HepG2 (cell line): ENCODE results near the gene INHBC. TPM values are rescaled to one million over a fixed set of nuclear protein-coding genes. Genes with fewer than 3 reads are reported as not detected.
A peak's percentile ranks its signal among the peaks of the same experiment; 100 is the strongest.

Experiments used
- BHLHE40 ChIP-seq: IDR thresholded peaks from 2 replicates; pipeline ENCODE4 v1.6.1; 2011; ENCODE audit warnings: low read length, improper control_type of control experiment
- CCDC6 ChIP-seq: sonication (generic); formaldehyde crosslinking; IDR thresholded peaks from 2 replicates; pipeline ENCODE4 v1.8.1; 2022; ENCODE audit warnings: mild to moderate bottlenecking, missing genetic modification reagents, moderate library complexity
- KMT2A ChIP-seq: sonication (generic); formaldehyde crosslinking; IDR thresholded peaks from 2 replicates; pipeline ENCODE4 v1.4.0; 2020; ENCODE audit warnings: missing genetic modification reagents
- MIXL1 ChIP-seq: IDR thresholded peaks from 2 replicates; pipeline ENCODE4 v1.6.1; 2016
- NR3C1 ChIP-seq: sonication (generic); formaldehyde crosslinking; IDR thresholded peaks from 2 replicates; pipeline ENCODE4 v1.4.0; 2020; ENCODE audit warnings: missing genetic modification reagents
- POLR2A ChIP-seq, 2 experiments: IDR thresholded peaks; 2 replicates each; pipeline ENCODE4 v1.6.1; 2011; ENCODE audit warnings: low read depth in 2 of 2, low read length in 2 of 2, mild to moderate bottlenecking in 1 of 2, moderate library complexity in 1 of 2; ENCODE audit not compliant: insufficient read depth in 1 of 2
- PRMT3 ChIP-seq: sonication (generic); formaldehyde crosslinking; IDR thresholded peaks from 2 replicates; pipeline ENCODE4 v1.8.1; 2022; ENCODE audit warnings: low read depth, mild to moderate bottlenecking, moderate library complexity, missing genetic modification reagents, borderline replicate concordance
- RBM39 ChIP-seq: fragments of 200-400 bp; formaldehyde crosslinking; IDR thresholded peaks from one replicate; pipeline ENCODE4 v1.6.1; 2018; ENCODE audit warnings: antibody characterized with exemption, mild to moderate bottlenecking, low read depth, low read length; ENCODE audit not compliant: poor library complexity, severe bottlenecking
- SRY ChIP-seq: sonication (generic); formaldehyde crosslinking; IDR thresholded peaks from 2 replicates; pipeline ENCODE4 v1.8.0; 2022; ENCODE audit warnings: mild to moderate bottlenecking, missing genetic modification reagents
- TMF1 ChIP-seq: sonication (generic); formaldehyde crosslinking; IDR thresholded peaks from 2 replicates; pipeline ENCODE4 v1.8.1; 2022; ENCODE audit warnings: low read depth, missing genetic modification reagents
- YEATS4 ChIP-seq: sonication (generic); formaldehyde crosslinking; IDR thresholded peaks from 2 replicates; pipeline ENCODE4 v1.4.0; 2020; ENCODE audit warnings: missing genetic modification reagents, borderline replicate concordance
- ZFX ChIP-seq: sonication (generic); formaldehyde crosslinking; IDR thresholded peaks from 2 replicates; pipeline ENCODE4 v1.4.0; 2020; ENCODE audit warnings: mild to moderate bottlenecking, low read depth, missing genetic modification reagents, moderate library complexity
- ZFY ChIP-seq: sonication (generic); formaldehyde crosslinking; IDR thresholded peaks from 2 replicates; pipeline ENCODE4 v1.4.0; 2020; ENCODE audit warnings: missing genetic modification reagents
- ZNF263 ChIP-seq: sonication (generic); formaldehyde crosslinking; IDR thresholded peaks from 2 replicates; pipeline ENCODE4 v1.4.0; 2020; ENCODE audit warnings: missing genetic modification reagents
- ZNF264 ChIP-seq: sonication (generic); formaldehyde crosslinking; IDR thresholded peaks from 2 replicates; pipeline ENCODE4 v1.4.0; 2020; ENCODE audit warnings: missing genetic modification reagents
- ZNF329 ChIP-seq: sonication (generic); formaldehyde crosslinking; IDR thresholded peaks from 2 replicates; pipeline ENCODE4 v1.9.0; 2021; ENCODE audit warnings: low read depth, mild to moderate bottlenecking, missing genetic modification reagents
- ZNF746 ChIP-seq: sonication (generic); formaldehyde crosslinking; IDR thresholded peaks from 2 replicates; pipeline ENCODE4 v1.8.0; 2022; ENCODE audit warnings: mild to moderate bottlenecking, missing genetic modification reagents
- ZNF777 ChIP-seq: sonication (generic); formaldehyde crosslinking; IDR thresholded peaks from 2 replicates; pipeline ENCODE4 v1.4.0; 2020; ENCODE audit warnings: missing genetic modification reagents
- ZNF790 ChIP-seq: sonication (generic); formaldehyde crosslinking; IDR thresholded peaks from 2 replicates; pipeline ENCODE4 v1.8.0; 2022; ENCODE audit warnings: missing genetic modification reagents, mild to moderate bottlenecking, borderline replicate concordance
- polyA plus RNA-seq, 8 experiments: library from polyadenylated mRNA; depleted of rRNA in 3 of 8; stranded (reverse) in 7 of 8; unstranded in 1 of 8; fragments of >200 nt; fragmentation: Illumina TruSeq in 4 of 8; extraction: Trizol in 4 of 8; gene quantifications; 2 replicates each; pipeline versions ENCODE4 v1.2.1 to v1.2.3, GENCODE V29; 2011 to 2016; ENCODE audit warnings: low read depth in 4 of 8, missing spikeins in 1 of 8, mixed read lengths in 1 of 8; ENCODE audit not compliant: insufficient read depth in 1 of 8
- total RNA-seq, 5 experiments: library from RNA; depleted of rRNA; stranded (reverse); fragments of >200 nt; fragmentation: Illumina TruSeq; extraction: Trizol; gene quantifications; 2 replicates each; pipeline ENCODE4 v1.2.3, GENCODE V29; 2016; ENCODE audit warnings: low read depth in 1 of 5
- TF ChIP-seq, protein P1 (sequence below): sonication (generic); formaldehyde crosslinking; IDR thresholded peaks from 2 replicates; pipeline ENCODE4 v1.4.0; 2020; ENCODE audit warnings: missing genetic modification reagents, borderline replicate concordance
- TF ChIP-seq, protein P2 (sequence below): sonication (generic); IDR thresholded peaks from 2 replicates; pipeline ENCODE4 v1.6.1; 2016; ENCODE audit warnings: low read depth, borderline replicate concordance
- TF ChIP-seq, protein P3 (sequence below): sonication (generic); formaldehyde crosslinking; IDR thresholded peaks from 2 replicates; pipeline ENCODE4 v1.5.1; 2020; ENCODE audit warnings: missing genetic modification reagents, mild to moderate bottlenecking, borderline replicate concordance
- TF ChIP-seq, protein P4 (sequence below): IDR thresholded peaks from 2 replicates; pipeline ENCODE4 v1.6.1; 2016; ENCODE audit warnings: low read depth, borderline replicate concordance

Gene INHBC
- total and polyA plus RNA-seq, 2 of the 13 experiments (the other 11 are each of a cell fraction or from before 2014, with no cell fraction given) = 1.8 to 13.8 TPM

DNA sequence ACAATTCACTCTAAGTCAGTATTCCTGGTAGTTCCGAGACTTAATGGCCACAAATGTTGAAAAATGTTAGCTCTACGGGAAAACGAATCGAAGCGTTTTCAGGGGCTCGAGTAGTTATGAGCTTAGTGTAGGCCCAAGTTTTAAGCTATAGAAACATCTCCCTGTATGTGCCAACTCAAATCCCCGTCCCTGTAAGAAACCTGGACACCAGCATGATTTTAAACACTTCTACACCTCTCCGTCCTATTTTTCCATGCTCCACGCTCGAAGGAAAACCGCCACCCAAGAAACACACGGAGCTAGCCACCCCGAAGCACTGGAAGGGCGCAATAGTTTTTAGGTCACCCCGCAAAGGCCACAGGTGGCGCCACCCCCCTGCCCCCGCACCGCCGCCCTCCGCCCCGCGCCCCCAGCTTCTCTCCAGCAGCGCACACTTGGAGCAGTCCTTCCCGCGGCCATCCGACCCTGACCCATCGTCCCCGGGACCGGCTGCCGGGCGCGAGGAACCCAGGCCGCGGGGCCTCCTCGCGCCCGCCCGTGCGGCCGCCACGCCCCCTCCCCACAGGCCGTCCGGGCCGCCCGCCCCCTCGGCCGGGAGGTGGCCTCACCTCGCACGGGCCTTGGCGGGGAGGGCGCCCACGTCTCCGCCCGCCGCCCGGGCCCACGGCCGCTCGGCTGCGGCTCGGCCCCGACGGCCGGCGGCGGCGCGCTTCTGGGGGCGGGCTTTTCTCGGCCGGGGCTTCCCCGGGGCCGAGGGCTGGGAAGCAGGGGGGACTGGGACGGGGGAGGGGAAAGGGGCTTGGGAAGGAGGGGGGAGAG lies 4.3 kb upstream of the INHBC start (continued):
- TF ChIP-seq, protein P1, sequence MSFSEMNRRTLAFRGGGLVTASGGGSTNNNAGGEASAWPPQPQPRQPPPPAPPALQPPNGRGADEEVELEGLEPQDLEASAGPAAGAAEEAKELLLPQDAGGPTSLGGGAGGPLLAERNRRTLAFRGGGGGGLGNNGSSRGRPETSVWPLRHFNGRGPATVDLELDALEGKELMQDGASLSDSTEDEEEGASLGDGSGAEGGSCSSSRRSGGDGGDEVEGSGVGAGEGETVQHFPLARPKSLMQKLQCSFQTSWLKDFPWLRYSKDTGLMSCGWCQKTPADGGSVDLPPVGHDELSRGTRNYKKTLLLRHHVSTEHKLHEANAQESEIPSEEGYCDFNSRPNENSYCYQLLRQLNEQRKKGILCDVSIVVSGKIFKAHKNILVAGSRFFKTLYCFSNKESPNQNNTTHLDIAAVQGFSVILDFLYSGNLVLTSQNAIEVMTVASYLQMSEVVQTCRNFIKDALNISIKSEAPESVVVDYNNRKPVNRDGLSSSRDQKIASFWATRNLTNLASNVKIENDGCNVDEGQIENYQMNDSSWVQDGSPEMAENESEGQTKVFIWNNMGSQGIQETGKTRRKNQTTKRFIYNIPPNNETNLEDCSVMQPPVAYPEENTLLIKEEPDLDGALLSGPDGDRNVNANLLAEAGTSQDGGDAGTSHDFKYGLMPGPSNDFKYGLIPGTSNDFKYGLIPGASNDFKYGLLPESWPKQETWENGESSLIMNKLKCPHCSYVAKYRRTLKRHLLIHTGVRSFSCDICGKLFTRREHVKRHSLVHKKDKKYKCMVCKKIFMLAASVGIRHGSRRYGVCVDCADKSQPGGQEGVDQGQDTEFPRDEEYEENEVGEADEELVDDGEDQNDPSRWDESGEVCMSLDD (CRISPR knock-in tag) = 0 out of 2 replicates have a peak, but pooled peaks have one; percentile 27
- TF ChIP-seq NR3C1 (no peak), ZNF790 (CRISPR knock-in tag) (0 out of 2 replicates have a peak, but pooled peaks have one; percentile 19), RBM39 (peak; percentile 19), ZNF777 (CRISPR knock-in tag) (0 out of 2 replicates have a peak, but pooled peaks have one; percentile 45), BHLHE40 (peak; percentile 48; the same call in 1 of the 2 replicates), SRY (CRISPR knock-in tag) (peak; percentile 21; the same call in 1 of the 2 replicates), POLR2A (IDR thresholded peaks at IDR 0.05; ENCODE audit: insufficient read depth in 1 of 2, low read depth in 2 of 2, low read length in 2 of 2) (peak in 1 of 2 experiments; percentile 50; a peak in 2 of 4 replicates), ZNF263 (CRISPR knock-in tag) (no peak), CCDC6 (CRISPR knock-in tag) (peak; percentile 74), PRMT3 (0 out of 2 replicates have a peak, but pooled peaks have one; percentile 56), ZFY (CRISPR knock-in tag) (peak; percentile 19; the same call in 1 of the 2 replicates), TMF1 (CRISPR knock-in tag) (peak; percentile 35; the same call in 1 of the 2 replicates), ZNF264 (CRISPR knock-in tag) (no peak), ZNF746 (CRISPR knock-in tag) (peak; percentile 17; the same call in 1 of the 2 replicates), ZNF329 (no peak), YEATS4 (CRISPR knock-in tag) (peak; percentile 7; the same call in 1 of the 2 replicates), MIXL1 (CRISPR knock-in tag) (0 out of 2 replicates have a peak, but pooled peaks have one; percentile 17), ZFX (CRISPR knock-in tag) (peak; percentile 61), KMT2A (CRISPR knock-in tag) (peak; percentile 47; the same call in 1 of the 2 replicates)
- TF ChIP-seq, protein P2, sequence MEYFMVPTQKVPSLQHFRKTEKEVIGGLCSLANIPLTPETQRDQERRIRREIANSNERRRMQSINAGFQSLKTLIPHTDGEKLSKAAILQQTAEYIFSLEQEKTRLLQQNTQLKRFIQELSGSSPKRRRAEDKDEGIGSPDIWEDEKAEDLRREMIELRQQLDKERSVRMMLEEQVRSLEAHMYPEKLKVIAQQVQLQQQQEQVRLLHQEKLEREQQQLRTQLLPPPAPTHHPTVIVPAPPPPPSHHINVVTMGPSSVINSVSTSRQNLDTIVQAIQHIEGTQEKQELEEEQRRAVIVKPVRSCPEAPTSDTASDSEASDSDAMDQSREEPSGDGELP = no peak
- TF ChIP-seq, protein P3, sequence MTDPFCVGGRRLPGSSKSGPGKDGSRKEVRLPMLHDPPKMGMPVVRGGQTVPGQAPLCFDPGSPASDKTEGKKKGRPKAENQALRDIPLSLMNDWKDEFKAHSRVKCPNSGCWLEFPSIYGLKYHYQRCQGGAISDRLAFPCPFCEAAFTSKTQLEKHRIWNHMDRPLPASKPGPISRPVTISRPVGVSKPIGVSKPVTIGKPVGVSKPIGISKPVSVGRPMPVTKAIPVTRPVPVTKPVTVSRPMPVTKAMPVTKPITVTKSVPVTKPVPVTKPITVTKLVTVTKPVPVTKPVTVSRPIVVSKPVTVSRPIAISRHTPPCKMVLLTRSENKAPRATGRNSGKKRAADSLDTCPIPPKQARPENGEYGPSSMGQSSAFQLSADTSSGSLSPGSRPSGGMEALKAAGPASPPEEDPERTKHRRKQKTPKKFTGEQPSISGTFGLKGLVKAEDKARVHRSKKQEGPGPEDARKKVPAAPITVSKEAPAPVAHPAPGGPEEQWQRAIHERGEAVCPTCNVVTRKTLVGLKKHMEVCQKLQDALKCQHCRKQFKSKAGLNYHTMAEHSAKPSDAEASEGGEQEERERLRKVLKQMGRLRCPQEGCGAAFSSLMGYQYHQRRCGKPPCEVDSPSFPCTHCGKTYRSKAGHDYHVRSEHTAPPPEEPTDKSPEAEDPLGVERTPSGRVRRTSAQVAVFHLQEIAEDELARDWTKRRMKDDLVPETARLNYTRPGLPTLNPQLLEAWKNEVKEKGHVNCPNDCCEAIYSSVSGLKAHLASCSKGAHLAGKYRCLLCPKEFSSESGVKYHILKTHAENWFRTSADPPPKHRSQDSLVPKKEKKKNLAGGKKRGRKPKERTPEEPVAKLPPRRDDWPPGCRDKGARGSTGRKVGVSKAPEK (CRISPR knock-in tag) = 0 out of 2 replicates have a peak, but pooled peaks have one; percentile 41
- TF ChIP-seq, protein P4, sequence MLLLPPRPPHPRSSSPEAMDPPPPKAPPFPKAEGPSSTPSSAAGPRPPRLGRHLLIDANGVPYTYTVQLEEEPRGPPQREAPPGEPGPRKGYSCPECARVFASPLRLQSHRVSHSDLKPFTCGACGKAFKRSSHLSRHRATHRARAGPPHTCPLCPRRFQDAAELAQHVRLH = 0 out of 2 replicates have a peak, but pooled peaks have one; percentile 44
